ENCODE results near the gene TMEM269. TPM values are rescaled to one million over a fixed set of nuclear protein-coding genes. Genes with fewer than 3 reads are reported as not detected.

TMEM269 gene
- polyA plus RNA-seq, 3 donors, result 0.07 TPM; not detected in 2

DNA sequence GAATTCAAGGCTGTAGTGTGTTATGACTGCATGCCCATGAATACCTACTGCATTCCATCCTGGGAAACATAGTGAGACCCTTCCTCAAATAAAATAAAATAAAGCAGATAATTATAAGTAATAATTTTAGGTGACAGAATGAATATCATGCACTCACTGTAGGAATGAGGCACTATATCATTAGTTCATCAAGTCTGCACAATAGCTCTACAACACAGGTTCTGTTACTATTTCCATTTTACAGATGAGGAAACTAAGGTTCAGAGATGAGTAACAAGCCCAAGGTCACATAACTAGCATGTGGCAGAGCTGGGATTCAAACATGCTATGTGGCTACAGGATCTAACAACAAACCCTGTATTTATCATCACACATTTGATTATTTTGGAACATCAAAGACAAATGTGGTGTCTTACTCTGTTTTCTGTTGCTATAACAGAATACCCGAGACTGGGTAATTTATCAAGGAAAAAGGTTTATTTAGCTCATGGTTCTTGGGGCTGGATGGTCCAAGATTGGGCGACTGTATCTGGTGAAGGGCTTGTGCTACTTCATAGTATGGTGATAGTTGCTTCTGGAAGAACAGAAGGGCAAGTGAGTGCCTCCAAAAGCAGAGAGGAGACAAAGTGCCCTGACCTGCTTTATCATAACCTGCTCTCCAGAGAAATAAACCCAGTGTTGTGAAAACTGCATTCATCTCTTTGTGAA lies 56.8 kb downstream of the TMEM269 start:
- peaks cover 27% of the 10 kb centered on the region for H3K4me1 Mint-ChIP-seq
- peaks cover 35 to 42% of the 10 kb centered on the region in 2 donors for H3K36me3 Mint-ChIP-seq
- H3K36me3 ChIP-seq (replicated peaks in 1 of 2; ENCODE audit: control insufficient read depth in 1 of 2, insufficient read depth in 2 of 2, low read length in 2 of 2), result peaks cover 12 to 31% of the 10 kb centered on the region in 2 donors
- peaks cover under 1% of the 10 kb centered on the region for H3K79me2 ChIP-seq (ENCODE audit: insufficient read depth, low read length)
- peaks cover 0 to 2% (median 0%) of the 10 kb centered on the region in 3 donors for H3K27me3 Mint-ChIP-seq (ENCODE audit: low read depth in 3 of 3)
- H3K4me3 Mint-ChIP-seq, result no peak overlapping the region
- H3K9me3 ChIP-seq (replicated peaks in 1 of 2; ENCODE audit: control insufficient read depth in 1 of 2, insufficient read depth in 1 of 2, low read length in 2 of 2), result no peaks in the 10 kb centered on the region
- H3K27ac ChIP-seq (ENCODE audit: low read depth in 1 of 2, low read length in 2 of 2), result no peak overlapping the region
- no peak for DNase-seq
- no peak overlapping the region for H3K27ac Mint-ChIP-seq
- H2AFZ ChIP-seq (ENCODE audit: insufficient read depth, low read depth, low read length, poor library complexity, severe bottlenecking), result no peak overlapping the region
- H4K20me1 ChIP-seq (ENCODE audit: insufficient read depth, low read length), result no peaks in the 10 kb centered on the region
- H3K4me2 ChIP-seq (replicated peaks; ENCODE audit: extremely low read depth, low read length, poor library complexity, severe bottlenecking), result no peak overlapping the region
- no peaks in the 10 kb centered on the region for H3K27me3 ChIP-seq (ENCODE audit: control insufficient read depth in 2 of 2, insufficient read depth in 2 of 2, low read length in 2 of 2)
- TF ChIP-seq, protein P1, sequence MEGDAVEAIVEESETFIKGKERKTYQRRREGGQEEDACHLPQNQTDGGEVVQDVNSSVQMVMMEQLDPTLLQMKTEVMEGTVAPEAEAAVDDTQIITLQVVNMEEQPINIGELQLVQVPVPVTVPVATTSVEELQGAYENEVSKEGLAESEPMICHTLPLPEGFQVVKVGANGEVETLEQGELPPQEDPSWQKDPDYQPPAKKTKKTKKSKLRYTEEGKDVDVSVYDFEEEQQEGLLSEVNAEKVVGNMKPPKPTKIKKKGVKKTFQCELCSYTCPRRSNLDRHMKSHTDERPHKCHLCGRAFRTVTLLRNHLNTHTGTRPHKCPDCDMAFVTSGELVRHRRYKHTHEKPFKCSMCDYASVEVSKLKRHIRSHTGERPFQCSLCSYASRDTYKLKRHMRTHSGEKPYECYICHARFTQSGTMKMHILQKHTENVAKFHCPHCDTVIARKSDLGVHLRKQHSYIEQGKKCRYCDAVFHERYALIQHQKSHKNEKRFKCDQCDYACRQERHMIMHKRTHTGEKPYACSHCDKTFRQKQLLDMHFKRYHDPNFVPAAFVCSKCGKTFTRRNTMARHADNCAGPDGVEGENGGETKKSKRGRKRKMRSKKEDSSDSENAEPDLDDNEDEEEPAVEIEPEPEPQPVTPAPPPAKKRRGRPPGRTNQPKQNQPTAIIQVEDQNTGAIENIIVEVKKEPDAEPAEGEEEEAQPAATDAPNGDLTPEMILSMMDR (IDR thresholded peaks at IDR 0.05), result no peak
- intact Hi-C loops (cut with micrococcal nuclease), result loop anchor here (10.0 kb wide), 3 partner anchors 77 to 333 kb away; partner anchors contain the start of genes C1orf50 (in 1 of the 2), CFAP57 (in 1 of the 2), EBNA1BP2 (in 1 of the 2) and P3H1 (in 1 of the 2)
- H3K4me3 ChIP-seq (replicated peaks in 1 of 3; ENCODE audit: low read depth in 2 of 3, low read length in 3 of 3), result no peak overlapping the region
- WGBS (ENCODE audit: insufficient coverage), result 100% methylated on average over 2 of the region's 2 CpGs
- peaks cover 0 to 2% (median 0%) of the 10 kb centered on the region in 7 donors for H3K9me3 Mint-ChIP-seq
- peaks cover 20 to 27% of the 10 kb centered on the region in 2 donors for H3K4me1 ChIP-seq (ENCODE audit: control insufficient read depth in 1 of 2, insufficient read depth in 2 of 2, low read length in 2 of 2)
- no peak overlapping the region for H3K9ac ChIP-seq (ENCODE audit: insufficient read depth, low read length, poor library complexity, severe bottlenecking)

DNA sequence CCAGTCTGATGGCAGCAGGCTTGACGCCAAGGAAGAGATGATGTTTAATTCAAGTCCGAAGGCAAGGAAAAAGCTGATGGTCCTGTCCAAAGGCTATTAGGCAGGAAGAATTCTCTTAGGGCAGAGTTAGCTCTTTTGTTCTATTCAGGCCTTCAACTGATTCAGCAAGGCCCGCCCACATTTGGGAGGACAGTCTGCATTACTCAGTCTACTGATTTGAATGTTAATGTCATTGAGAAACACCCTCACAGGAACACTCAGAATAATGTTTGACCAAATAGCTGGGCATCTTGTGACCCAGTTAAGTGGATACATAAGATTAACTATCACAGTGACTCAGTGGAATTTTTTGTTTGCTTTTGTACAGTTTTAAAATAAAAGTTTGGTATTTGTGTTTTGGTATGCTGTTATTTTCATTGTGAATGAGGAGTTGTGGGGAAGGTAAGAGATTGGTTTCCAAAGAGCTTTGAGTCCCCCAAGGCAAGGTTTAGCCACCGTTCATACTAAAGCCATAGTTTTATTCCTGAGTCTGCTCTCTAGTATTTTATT lies 59.9 kb downstream of the TMEM269 start:
- peaks cover 12 to 35% of the 10 kb centered on the region in 2 donors for H3K36me3 ChIP-seq (replicated peaks in 1 of 2; ENCODE audit: control insufficient read depth in 1 of 2, insufficient read depth in 2 of 2, low read length in 2 of 2)
- no peaks in the 10 kb centered on the region for H4K20me1 ChIP-seq (ENCODE audit: insufficient read depth, low read length)
- peaks cover 0 to 2% (median 0%) of the 10 kb centered on the region in 3 donors for H3K27me3 Mint-ChIP-seq (ENCODE audit: low read depth in 3 of 3)
- no peak overlapping the region for H3K4me3 Mint-ChIP-seq
- peak overlapping the region in 1 of 7 donors; percentile 25 for H3K27ac Mint-ChIP-seq
- DNase-seq, result peak in 2 of 3 donors; percentile 3 to 24
- peaks cover 0 to 3% (median 0%) of the 10 kb centered on the region in 7 donors for H3K9me3 Mint-ChIP-seq
- no peak overlapping the region for H3K4me2 ChIP-seq (replicated peaks; ENCODE audit: extremely low read depth, low read length, poor library complexity, severe bottlenecking)
- no peak overlapping the region for H3K9ac ChIP-seq (ENCODE audit: insufficient read depth, low read length, poor library complexity, severe bottlenecking)
- TF ChIP-seq, protein P1 (IDR thresholded peaks at IDR 0.05), result no peak
- peaks cover 37% of the 10 kb centered on the region in 2 donors for H3K36me3 Mint-ChIP-seq
- H2AFZ ChIP-seq (ENCODE audit: insufficient read depth, low read depth, low read length, poor library complexity, severe bottlenecking), result no peak overlapping the region
- H3K4me1 ChIP-seq (ENCODE audit: control insufficient read depth in 1 of 2, insufficient read depth in 2 of 2, low read length in 2 of 2), result peaks cover 14 to 20% of the 10 kb centered on the region in 2 donors
- intact Hi-C loops (cut with micrococcal nuclease), result loop anchor here (5.0 to 10.0 kb wide), 5 partner anchors 32 to 330 kb away; partner anchors contain the start of genes C1orf50 (in 2 of the 2), P3H1 (in 2 of the 2), CFAP57 (in 1 of the 2) and EBNA1BP2 (in 1 of the 2)
- H3K4me1 Mint-ChIP-seq, result peaks cover 24% of the 10 kb centered on the region
- no peaks in the 10 kb centered on the region for H3K9me3 ChIP-seq (replicated peaks in 1 of 2; ENCODE audit: control insufficient read depth in 1 of 2, insufficient read depth in 1 of 2, low read length in 2 of 2)
- no peak overlapping the region for H3K27ac ChIP-seq (ENCODE audit: low read depth in 1 of 2, low read length in 2 of 2)
- 96% methylated on average over 2 of the region's 4 CpGs for WGBS (ENCODE audit: insufficient coverage)
- no peaks in the 10 kb centered on the region for H3K27me3 ChIP-seq (ENCODE audit: control insufficient read depth in 2 of 2, insufficient read depth in 2 of 2, low read length in 2 of 2)
- peaks cover 14% of the 10 kb centered on the region for H3K79me2 ChIP-seq (ENCODE audit: insufficient read depth, low read length)
- no peak overlapping the region for H3K4me3 ChIP-seq (replicated peaks in 1 of 3; ENCODE audit: low read depth in 2 of 3, low read length in 3 of 3)

All from CD14-positive monocyte (primary cell).